GM21576 (cell line): ENCODE results near the gene AOPEP.

Experiments used
- ATAC-seq: cut with Tn5 transposase; IDR thresholded peaks from one replicate; pipeline ENCODE4 v1.9.1; 2021; ENCODE audit warnings: mild to moderate bottlenecking, moderate library complexity; ENCODE audit not compliant: unreplicated experiment

AOPEP gene

DNA sequence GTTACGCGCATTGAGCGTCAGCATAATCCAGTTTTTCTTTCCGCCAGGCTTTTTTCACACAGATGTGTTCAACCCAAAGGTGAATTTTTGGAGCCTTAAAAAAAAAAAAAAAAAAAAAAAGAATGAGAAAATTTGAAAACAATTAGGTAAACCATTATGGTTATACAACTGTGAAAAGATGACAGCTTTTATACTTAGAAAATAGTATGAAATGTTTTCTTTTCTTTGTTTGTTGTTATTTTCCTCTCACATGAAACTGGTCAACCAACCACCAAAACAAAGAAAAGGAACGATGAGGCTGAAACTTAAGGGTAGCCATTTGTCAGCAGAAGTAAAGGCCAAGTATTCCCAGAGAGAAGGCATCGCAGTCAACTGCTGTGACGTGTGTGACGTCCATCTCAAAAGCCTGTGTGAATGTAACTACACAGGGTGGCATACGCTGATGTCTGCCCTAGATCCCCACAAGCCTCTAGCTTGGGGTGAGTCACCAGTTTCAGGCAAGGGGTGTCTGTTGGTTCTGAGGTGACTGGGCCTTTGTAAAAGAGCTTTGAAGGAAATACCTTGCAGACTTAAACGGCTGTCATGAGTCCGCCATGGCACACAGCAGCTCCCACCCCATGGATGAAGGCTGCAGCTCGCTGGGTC is 182.9 kb downstream of the AOPEP start:
- no peak for ATAC-seq

DNA sequence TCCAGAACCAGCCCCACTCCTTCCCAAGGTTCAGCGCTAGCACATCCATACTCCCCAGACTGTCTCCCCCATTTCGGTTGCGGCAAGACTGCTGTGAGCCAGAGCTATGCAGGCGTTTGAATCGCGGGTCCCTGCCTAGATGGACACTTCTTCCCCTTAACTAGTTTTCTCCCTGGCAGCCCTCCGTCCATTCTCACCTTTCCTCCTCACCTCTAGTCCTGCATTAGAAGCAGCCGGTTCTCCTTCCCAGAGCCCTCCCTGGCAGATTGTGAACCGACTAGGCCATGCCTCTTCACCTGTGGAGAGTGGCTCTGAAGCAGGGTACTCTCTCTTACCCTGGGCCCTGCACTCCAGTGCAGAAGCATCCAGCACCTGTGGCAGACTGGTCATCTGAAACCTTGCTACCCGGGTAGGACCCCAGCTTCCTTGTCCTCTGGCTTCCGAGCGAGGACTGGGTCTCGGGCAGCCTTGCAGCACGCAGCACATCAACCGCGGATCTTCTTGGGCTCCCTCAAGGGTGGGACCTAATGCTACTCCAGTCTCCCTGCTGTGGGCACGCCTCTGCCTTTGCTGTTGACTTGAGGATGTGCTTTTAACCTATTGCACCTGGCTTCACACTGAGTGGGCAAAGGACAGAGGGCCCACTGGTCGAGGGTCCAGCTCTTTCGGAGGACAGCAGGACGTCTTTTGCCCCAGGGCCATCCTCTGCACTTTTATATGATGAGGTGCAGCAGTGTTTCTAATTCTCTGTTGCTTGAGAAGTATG is 183.6 kb downstream of the AOPEP start:
- no peak for ATAC-seq

DNA sequence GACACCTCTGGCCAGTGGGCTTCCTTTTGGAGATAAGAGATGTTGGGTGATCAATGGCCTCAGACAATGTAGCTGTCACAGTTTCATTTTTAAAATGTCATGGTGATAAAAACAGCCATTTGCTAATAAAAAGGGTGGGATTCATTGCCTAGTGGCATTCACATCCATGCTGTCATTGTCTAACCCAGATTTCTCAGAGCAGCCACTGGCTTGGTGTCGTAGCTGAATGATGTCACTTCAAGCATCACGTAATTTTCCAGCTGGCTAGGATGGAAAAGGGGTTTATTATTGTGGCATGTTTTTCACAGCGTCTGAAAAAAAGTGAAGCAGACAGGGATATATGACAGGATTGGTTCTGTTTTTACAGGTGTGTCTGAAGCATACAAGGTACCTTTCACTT is 184.7 kb downstream of the AOPEP start:
- ATAC-seq: no peak

DNA sequence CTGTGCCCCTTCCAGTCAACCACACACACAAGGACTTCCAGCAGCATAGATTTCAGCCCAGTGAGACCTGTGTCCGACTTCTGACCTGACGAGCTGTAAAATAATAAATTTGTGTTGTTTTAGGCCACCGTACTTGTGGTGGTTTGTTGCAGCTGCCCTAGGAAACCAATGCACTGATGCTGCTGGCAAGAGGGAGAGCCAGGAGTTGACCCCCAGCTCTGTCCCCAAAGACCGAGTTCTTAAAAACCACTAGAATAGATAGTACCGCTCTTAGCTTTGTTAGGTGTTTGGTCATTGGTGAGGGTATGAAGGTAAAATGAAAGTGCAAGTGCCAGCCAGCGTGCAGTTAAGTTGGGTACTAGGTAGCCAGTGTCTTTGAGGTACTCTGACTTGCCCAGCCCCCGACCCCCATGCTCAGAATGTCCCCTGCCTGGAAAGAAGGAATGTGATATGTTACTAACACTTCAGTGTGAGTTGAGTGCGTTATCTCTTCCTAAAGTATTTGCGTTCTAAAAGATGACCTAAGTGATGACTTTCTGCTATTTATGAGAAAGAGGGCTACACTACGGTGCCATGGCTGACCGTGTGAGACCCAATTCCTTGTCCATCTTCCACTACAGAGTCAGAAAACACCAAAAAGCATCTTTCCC is 185.6 kb downstream of the AOPEP start:
- ATAC-seq: no peak

DNA sequence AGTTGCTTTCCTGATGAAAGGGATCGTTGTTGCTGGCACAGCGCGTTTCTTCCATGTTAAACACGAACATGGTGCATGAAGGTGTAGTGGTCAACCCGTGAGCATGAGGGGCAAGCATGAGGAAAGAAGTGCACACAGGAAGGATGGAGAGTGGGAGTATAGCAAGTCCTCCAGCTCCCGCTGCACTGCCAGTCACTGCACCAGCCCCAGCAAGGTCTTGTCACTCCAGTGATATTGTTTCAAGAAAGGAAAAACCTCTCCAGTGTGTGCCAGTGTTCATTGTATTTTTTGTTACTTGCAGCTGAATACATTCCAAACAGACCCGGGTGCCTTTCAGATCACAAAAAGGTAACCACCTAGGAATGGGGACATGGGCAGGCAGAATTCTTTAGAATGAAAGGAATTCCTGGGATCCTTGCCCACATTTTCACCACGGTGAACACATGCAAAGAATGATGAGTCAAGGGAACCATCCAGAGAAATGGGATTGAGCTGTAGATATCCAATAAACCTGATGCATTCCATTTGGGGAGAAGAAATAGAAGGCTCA is 186.3 kb downstream of the AOPEP start:
- no peak for ATAC-seq

DNA sequence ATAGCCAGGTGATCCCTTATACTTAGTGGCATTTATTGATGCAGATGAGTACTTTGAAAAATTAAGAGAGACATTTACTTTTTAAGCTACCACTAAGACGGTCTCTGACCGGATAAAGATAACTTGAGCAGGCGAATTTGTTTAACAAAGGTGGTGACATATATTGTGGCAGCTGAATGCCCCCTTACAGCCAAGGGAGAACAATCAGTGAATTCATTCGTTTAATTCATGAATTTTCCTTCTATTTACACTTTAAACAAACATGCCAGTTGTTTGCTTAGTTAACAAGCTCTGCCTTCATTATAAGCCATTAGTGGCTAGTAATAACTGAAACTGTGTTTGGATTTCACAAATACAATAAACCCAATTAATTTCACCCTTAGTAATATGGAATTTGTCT is 187.1 kb downstream of the AOPEP start:
- no peak for ATAC-seq

DNA sequence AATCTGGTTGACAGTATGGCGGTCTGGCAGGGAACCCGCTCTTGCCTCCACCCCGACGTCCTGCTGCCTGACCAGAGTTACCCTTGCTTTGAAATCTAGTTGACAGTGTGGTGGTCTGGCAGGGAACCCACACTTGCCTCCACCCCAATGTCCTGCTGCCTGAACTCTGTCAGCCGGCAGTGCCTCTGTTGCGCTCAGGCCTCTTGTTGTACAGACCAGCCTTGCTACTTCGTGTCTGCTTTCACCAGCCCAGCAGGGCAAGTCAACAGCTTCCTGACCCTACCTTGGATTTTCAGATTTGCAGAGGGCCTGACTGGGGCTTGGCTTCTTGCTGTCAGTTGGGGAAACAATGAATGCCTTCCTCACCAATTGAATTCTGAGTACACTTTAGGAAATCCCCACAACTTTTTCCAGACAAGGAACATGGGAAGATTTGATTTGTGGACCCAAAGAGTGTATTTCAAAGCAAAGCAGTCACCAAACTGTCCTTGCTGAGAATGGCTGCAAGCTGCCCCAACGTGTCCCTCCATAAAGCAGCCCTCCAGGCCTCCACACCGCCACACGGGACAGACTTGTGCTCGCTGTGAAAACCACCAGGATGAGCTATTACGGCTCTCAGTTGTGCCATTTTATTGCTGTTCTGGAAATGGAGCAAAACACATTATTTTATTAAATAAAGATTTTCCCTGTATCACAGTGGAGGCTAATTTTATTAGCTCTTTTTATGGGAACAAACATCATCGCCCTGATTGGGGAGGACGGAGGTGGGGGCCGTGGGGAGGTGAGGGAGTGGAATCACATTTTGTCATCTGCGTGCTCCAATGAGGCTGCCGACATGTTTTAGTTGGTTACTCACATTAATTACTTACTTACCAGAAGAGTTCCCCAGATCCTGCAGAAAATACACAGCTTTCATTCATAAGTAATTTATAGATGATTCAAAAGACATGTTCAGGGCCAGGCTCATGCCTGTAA is 189.3 kb downstream of the AOPEP start:
- ATAC-seq: no peak

DNA sequence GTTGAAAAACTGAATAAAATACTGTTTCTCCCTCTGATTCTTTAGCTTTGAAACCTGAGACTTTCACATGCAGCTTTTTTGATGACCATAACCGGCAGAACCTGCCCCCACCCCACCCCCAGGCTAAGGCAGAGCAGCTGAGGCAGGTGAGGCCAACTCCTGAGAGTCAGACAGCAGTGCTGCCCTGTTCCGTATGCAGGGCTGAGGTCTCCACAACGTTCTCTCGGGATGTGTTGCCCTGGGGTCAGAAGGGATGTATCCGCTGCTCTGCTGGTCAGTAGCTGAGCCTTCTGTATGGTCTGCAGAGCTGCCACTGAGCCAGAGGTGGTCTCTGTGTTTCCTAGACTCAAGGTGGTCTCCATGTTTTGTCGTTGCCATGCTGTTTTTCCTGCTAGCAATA is 190.5 kb downstream of the AOPEP start:
- no peak for ATAC-seq

DNA sequence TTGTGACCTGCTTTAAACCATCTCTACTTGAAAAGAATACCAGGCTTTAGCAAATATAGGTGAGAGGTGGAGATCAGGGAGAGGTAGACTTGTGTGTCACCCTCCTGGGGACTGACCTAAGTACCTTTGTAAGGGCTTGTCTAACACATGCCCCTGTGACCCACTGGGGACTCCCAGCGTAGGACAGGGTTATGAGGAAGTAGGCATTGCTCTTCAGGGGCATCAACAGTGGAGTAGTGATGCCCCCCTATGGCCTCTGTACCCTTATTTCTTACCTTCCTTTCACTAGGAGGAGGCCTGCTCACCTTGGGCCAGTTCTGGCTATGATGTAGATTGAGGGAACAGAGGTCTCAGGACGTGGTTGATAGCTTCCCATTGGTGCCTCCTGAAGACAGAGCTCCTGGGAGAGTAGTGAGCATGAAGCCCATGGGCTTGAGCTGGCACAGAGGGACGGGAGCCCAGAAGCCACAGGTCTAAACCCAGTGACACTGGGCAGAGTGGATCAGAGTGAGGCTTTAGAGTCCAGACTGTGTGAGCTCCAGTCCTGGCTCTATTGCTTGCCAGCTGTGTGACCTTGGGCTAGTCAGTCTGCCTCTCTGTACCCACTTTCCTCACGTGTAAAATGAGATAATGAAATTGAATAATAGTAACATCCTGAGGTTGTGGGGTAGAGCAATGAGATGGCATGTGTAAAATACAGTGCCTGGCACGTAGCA is 191.7 kb downstream of the AOPEP start:
- peak; percentile 77 for ATAC-seq

DNA sequence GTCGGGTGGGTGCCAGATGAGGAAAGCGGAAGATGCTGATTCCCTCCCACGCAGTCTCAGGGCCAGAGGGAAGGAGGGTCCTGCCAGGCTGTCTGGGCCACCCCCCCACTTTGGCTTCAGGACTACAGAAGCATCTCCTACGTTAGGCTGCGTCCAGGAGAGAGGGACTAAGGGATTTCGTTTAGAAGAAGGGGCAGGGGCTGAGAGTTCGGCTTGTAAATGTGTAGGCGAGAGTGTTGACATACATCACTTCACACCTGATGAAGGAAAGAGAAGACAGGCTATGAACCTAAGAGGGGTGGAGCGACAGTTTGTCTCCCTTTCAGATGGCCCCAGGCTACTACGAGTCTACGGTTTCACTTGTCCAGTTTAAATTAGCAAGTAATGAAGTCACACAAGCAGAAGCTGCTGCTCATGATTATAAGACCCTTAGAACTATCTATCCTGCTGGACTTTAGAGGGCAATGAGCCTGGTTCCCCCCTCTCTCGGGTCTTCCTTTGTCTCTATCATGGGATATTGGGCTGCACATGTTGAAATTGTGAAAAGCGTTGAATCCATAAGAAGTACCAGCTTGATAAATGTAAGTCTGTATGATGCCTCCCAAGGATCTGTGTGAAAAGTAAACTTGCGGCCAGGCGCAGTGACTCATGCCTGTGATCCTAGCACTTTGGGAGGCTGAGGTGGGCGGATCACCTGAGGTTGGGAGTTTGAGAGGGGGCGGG is 193.0 kb downstream of the AOPEP start:
- no peak for ATAC-seq

DNA sequence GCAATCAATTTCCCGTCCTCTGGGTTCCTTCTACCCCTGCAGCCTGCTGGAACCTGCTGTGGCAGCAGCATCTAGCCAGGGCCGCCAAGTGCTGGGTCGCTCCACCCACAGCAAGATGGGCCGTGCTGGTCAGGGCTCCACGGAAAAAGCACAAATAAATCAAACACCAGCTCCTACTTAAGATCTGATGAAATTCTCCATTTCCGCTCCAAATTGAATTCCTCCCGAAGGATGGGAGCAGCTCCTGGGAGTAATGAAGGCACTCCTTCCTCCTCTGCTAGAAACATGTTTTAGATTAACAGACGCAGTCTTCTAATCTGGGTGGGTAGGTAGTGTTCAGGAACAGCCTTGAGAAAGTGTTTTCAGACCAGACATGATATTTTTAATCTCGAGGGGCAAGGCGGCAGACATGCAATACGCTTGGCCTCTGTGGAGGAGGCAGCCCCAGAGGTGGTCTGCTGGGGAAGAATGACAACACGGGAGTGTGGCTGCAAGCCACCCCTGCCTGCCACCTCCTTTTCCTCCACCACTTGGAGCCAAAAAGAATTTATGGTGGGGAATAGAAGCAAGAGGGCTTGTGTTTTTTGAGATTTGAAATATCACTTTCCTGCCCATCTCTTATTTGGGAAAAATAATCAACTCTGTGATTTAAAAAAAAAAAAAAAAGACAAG is 194.1 kb downstream of the AOPEP start:
- ATAC-seq: no peak

DNA sequence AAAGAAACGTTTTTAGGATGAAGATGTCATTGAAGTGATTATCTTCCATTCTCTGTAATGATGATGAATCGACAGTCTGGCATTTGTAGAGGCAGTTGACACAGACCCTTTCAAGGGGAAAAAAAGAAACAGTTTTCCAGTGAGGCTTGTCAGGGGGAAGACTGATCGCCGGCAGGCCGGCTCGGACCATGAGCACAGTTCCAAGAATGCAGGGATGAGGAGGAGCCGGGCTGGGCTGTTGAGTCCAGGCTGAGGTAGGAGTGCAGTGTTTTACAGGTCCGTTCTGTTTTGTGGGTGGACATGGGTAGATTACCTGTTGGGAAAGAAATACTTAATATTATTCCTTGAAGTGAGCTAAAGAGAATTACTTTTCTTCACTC is 194.6 kb downstream of the AOPEP start:
- no peak for ATAC-seq

DNA sequence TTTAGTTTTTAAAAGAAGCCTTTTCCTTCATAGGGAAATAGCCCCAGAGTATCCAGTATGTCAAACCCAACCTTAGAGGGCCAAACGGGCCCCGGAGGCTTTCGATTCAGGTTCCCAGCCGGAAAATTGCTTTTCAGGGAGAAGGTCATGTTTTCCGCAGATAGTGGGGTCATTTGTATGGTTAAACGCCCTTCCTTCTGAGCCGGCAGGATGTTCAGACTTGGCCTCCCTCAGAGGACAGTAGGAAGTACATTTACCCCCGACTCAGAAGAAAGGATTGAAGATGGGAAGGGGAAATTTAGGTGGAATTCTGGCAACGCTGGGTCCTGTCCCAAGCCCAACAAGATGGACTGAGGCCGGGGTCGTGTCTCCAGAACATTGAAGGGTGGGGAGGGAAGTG is 195.2 kb downstream of the AOPEP start:
- no peak for ATAC-seq

DNA sequence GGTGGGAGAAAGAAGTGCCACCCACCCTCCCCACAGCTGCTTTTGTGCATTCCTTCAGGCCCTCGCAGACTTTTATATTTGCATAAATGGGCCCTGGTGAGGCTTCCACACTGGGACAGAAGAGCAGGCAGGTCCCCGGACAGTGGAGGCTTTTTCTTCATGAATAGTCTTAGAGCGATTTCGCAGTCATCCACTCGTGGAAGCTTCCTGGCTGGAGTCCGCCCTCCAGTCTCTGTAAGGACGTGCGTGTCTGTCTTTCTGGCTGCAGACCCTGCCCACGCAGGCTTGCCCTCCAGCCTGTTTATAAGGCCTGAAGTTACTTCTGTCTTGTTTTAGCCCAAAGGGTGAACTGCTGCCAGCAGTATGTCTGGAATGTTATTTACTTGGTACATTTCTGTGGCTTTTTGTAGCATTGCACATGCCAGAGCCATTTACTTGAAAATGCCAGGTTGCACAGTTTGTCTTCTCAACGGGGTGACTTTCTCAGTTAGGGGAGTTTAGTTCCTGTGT is 195.7 kb downstream of the AOPEP start:
- no peak for ATAC-seq

DNA sequence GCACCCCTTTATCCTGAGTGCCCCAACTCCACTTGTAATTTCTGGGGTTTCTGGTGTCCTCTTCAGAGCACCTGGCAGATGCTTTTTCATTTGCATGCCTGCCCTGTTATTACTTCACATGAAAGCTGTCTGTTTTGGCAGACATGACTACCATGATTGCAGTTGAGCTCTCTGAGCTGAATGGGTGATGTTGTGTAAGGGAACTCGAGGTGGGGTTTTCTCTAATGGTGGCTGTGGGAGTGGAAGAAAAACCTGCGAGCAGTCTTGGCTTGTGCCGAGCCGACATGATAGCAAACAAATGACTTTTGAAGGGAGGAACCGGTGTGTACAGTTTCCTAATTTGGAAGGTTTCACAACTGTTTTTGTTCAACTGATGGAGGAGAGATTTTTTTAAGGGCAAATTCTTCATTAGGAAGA is 196.2 kb downstream of the AOPEP start:
- ATAC-seq: no peak

DNA sequence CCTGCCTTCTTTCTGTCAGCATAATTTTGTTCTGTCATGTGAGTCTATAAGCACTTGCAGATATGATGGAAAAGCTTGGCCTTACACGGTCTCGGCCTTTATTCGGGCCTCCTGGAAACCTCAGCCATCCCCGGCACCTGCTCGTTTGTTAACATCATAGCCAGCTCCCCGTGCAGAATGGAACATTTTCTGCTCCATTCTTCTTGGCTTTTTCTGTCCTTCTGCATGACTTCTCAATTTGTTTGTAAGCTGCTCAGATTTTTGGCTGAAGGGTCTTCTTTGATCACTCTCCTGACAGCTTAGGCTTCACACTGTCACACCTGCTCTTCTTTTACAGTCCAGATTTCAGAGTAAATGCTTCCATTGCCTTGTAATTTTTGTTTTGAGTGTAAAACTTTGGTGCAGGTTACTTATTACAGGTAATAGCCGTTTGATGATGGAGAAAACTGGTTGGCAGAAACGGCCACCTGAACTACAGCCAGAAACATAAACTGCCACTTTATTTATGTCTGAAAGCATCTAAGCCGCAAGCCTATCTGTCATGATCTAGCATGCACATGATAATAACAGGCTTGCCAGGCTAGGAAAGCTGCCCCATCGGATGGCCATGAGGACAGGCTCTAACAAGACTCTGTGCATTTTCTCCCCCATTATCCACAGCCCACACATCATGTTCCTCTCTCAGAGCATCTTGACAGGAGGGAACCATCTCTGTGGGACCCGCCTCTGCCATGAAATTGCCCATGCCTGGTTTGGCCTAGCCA is 197.0 kb downstream of the AOPEP start:
- ATAC-seq: no peak

DNA sequence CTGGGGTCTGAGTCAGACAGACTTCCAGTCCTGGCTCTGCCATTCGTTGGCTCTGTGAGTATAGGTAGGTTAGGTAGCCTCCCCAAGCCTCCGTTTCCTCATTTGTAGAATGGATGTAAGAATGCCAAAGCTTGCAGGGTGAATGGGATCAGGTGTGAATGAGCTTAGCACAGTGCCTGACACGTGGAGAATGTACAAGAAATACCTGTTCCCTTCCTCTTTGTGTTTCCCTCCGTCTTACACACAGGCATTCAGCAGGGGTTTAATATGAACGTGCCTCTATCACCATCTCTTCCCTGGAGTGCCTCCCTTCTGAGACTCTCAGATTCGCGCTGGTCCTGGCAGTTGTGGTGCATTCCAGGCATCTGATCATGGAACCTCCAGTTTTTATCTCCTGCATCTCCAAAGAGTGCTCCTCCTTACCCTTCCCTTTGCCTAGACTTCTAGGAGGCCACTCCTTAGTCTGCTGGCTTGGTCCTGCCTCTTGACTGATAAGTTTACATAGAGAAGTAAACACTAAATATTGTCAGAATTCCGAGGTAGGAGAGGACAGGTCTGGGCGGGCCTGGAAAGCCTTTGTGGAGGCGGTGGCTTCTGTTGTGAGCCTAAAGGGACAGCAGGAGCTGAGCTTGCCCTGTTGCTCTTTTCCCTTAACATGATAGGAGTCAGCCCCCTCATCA is 199.4 kb downstream of the AOPEP start:
- no peak for ATAC-seq
